ENCODE results near the gene TRIM41. TPM values are rescaled to one million over a fixed set of nuclear protein-coding genes. Genes with fewer than 3 reads are reported as not detected.
A peak's percentile ranks its signal among the peaks of the same experiment; 100 is the strongest.

Gene TRIM41
- total and polyA plus RNA-seq, 9 of the 15 experiments (the other 6 are each of a cell fraction or from before 2014, with no cell fraction given), result 1.8 to 47.6 (median 20.9) TPM

- peak; percentile 75; the same call in 1 of the 2 replicates for TF ChIP-seq E2F3 (CRISPR knock-in tag; IDR thresholded peaks at IDR 0.05)
- TF ChIP-seq ZNF780A (CRISPR knock-in tag; IDR thresholded peaks at IDR 0.05), result no peak
- no peak for TF ChIP-seq ZBTB26 (CRISPR knock-in tag; IDR thresholded peaks at IDR 0.05)
- TF ChIP-seq YY1 (IDR thresholded peaks at IDR 0.05; ENCODE audit: borderline replicate concordance in 1 of 3, control insufficient read depth in 1 of 3, extremely low read depth in 1 of 3, insufficient read depth in 3 of 3, insufficient read length in 1 of 3, insufficient replicate concordance in 2 of 3, low read depth in 1 of 3, low read length in 2 of 3), result peak in 2 of 3 experiments; percentile 79 to 87
- TF ChIP-seq HNRNPL (IDR thresholded peaks at IDR 0.05; ENCODE audit: low read depth, low read length), result peak; percentile 63
- TF ChIP-seq CAMTA2 (CRISPR knock-in tag; conservative IDR thresholded peaks at IDR 0.05), result no peak
- peak; percentile 37; the same call in 1 of the 2 replicates for TF ChIP-seq KLF1 (tag; IDR thresholded peaks at IDR 0.05)
- TF ChIP-seq ILF3 (IDR thresholded peaks at IDR 0.05; ENCODE audit: borderline replicate concordance), result peak; percentile 42
- TF ChIP-seq TCF7L2 (IDR thresholded peaks at IDR 0.05; ENCODE audit: low read depth, low read length), result no peak
- TF ChIP-seq ZNF253 (CRISPR knock-in tag; conservative IDR thresholded peaks at IDR 0.05), result 0 out of 2 replicates have a peak, but pooled peaks have one; percentile 51
- TF ChIP-seq GATA2 (CRISPR knock-in tag; IDR thresholded peaks at IDR 0.05), result 0 out of 2 replicates have a peak, but pooled peaks have one; percentile 40
- peak; percentile 96 for TF ChIP-seq ZSCAN29 (IDR thresholded peaks at IDR 0.05)
- 0 out of 2 replicates have a peak, but pooled peaks have one; percentile 27 for TF ChIP-seq NR4A1 (CRISPR knock-in tag; IDR thresholded peaks at IDR 0.05)
- TF ChIP-seq NR4A1 (tag; IDR thresholded peaks at IDR 0.05), result peak; percentile 21; the same call in 1 of the 2 replicates
- TF ChIP-seq DLX4 (CRISPR knock-in tag; IDR thresholded peaks at IDR 0.05), result no peak
- no peak for TF ChIP-seq NR2C1 (IDR thresholded peaks at IDR 0.05)
- 0 out of 2 replicates have a peak, but pooled peaks have one; percentile 38 for TF ChIP-seq NR2C1 (tag; IDR thresholded peaks at IDR 0.05)
- peak; percentile 58 to 85; a peak in 3 of 4 replicates for TF ChIP-seq HDAC1 (IDR thresholded peaks at IDR 0.05)
- peak; percentile 85; the same call in 1 of the 2 replicates for TF ChIP-seq NKRF (IDR thresholded peaks at IDR 0.05; ENCODE audit: borderline replicate concordance)
These were observed 1.1 kb upstream of the TRIM41 start (continued) for GRCh38 chr5:181221792-181222629.

All from K562 (cell line).